GM19395 (cell line): ENCODE measurements around the gene SLC39A13.

Experiments used
- ATAC-seq: cut with Tn5 transposase; IDR thresholded peaks from one replicate; pipeline ENCODE4 v1.9.1; 2021; ENCODE audit warnings: mild to moderate bottlenecking, moderate library complexity; ENCODE audit not compliant: unreplicated experiment

Gene SLC39A13

DNA sequence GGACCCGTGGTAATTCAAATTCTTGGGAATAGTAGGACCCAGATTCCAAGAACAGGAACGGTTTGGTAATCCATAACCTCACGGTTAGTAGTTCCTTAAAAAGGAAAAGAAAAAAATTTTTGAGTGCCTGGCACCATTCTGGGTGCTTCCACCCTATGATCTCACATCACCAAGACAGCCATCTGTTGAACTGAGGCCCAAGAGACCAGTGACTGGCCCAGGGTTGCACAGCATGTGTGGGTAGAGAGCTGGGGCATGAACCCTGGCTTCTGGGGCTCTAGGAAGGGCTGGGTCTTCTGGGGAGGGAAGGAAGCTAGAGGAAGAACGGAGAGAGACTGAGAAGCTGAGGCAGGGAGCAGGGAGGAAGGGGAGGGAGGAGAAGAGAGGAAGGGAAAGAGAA, 25.3 kb upstream of the SLC39A13 start:
- ATAC-seq: no peak

DNA sequence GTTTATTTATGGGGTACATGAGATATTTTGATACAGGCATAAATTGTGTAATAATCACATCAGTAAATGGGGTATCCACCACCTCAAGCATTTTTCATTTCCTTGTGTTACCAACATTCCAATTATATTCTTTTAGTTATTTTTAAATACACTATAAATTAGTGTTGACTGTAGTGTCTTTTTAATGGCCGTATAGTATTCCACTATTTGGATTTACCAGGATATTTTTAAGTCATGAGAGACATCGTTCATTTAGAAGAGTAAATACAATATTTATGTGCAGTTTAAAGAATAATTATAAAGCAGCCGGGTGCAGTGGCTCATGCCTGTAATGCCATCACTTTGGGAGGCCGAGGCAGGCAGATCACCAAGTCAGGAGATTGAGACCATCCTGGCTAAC, 23.9 kb upstream of the SLC39A13 start:
- ATAC-seq: no peak

DNA sequence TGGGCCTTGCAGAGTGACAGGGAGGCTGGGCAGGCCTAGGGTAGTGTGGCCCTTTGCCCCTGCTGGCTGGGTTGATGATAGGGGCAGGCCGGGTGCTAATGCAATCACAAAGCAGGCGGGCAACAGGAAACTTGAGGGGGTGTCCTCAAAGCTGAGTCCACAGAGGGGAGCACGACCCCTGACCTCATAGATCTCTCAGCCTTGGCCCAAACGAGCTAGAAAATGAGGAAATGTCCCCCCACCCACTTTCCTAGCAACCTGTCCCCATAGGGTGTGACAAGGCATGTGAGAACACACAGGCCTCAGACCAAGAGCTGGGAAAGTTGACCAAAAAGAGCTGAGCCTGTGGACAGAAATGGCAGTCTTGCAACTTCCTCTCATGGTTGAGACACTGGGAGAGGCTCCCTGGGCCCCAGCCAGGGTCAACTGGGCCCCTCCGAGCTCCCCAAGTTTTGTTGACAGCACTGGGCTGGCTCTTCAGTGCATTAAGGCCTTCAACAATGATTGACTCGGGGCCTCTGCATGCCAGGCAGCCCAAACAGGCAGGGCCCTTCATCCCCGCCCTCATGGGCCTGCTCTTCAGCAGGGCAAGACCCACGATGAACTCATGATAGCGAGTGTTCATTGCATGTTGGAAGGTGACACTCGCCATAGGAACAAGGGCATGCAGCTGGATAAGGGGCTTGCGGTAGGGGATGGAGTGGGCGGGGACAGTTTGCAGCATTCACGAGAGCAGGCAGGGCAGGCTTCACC, 20.3 kb upstream of the SLC39A13 start:
- ATAC-seq: no peak

DNA sequence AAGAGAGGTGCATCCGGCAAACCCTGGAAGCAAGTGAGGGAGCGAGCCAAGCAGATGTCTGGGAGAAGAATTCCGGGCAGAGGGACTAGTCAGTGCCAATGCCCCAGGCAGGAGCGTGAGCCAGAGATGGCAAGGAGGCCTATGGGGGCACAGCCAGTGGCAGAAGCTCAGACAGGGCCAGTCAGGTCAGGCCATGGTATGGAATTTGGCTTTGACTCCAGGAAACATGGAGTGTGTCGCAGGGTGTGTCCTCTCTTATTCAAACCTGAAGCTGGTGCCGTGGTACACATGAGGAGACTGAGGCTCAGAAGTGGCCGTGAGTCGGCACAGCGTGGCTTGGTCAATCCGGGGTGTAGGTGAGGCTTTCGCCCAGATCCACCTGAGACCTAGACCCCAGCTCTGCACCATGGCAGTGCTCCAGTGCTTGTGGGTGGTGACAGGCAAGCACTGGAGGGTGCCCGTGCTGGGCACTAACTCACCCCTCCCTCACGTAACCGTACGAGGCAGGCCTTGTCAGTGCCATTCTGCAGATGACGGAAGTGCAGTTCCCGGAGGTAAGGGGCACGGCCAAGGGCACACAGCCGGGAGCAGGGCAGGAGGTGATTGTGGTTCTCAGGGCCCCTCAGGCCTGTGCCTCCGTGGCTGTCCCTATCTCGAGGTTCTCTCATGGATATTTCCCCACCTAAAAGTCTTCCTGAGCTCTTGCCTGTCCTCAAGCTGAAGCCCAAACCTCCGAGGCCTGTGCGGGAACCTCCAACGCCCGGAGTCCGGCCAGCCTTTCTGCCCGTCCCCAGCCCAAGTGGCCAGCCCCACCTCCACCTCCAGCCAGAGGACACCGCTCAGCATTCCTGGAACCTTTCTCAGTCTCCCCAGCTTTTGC, 19.5 kb upstream of the SLC39A13 start:
- ATAC-seq: no peak

DNA sequence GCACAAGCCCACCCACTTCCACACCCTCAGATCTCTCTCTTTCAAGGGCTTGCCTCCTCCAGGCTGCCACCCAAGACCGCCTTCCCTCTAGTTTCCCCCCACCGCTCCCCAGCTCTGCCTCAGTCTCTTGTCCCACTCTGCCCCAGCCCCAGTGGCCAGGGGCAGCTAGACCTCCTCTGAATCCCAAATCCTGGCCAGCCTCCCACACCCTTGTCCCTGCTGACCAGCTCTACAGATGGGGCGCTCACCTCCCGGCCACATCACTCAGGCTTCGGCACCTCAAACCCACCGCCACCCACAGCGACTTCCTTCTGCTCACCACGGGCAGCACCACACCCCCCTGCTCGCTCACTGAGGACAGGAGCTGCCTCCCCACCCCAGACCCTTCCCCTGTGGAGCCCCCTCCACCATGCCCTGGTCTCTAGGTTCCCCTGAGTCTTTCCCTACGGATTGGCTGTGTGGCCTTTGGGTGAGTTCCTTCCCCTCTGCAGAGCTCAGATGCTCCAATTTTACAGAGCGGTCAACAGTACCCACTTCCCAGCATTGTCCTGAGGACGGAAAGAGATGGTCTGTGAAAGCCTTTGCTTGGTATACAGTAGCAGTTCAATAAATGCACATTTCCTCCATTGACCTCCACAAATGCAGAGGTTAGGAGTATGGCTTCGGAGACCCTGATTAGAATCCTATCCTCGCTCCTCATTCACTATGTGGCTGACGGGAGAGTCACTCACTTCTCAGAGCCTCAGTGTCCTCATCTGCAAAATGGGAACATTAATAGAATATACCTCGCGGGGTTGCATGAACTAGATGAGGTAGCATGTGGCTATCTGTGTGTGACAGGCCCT, 18.6 kb upstream of the SLC39A13 start:
- ATAC-seq: no peak

DNA sequence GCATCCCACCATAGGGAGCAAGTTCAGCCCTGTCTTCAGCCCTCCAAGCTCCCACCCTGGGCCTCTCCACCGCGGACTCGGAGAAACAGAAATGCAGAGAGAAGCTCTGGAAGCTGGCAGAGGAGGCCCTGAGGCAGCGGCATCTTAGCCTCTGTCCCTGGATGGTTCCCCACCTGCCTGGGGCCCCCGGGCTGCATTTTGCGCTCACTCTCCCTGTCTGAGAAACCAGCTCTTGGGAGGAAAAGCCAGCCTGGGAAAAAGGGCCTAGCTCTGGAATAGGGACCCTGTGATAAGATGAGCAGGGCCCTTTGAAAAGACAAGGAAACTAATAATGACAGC, 18.0 kb upstream of the SLC39A13 start:
- no peak for ATAC-seq

DNA sequence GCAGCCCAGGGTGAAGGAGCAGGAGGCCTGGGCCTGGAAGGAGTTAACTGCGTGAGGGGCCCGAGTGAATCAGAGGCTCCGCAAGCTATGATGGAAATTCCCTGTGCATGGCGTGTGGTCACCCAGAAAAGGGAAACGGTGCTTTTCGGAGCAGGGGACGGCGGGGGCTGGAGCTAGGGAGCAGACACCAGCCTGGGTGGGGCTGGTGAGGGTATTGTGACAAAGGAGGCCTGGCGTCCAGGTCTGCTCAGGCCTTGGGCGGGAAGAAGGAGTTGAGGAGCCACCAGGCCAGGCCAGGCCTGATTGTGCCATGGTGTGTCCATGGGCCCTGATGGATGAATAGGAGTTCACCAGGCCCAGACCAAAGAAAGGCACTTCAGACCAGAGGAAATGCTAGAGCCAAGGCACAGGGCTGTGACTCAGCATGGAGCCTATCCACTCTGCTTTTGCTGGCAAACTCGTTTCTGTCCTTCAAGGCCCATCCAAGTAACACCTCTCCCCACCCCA, 17.3 kb upstream of the SLC39A13 start:
- no peak for ATAC-seq

DNA sequence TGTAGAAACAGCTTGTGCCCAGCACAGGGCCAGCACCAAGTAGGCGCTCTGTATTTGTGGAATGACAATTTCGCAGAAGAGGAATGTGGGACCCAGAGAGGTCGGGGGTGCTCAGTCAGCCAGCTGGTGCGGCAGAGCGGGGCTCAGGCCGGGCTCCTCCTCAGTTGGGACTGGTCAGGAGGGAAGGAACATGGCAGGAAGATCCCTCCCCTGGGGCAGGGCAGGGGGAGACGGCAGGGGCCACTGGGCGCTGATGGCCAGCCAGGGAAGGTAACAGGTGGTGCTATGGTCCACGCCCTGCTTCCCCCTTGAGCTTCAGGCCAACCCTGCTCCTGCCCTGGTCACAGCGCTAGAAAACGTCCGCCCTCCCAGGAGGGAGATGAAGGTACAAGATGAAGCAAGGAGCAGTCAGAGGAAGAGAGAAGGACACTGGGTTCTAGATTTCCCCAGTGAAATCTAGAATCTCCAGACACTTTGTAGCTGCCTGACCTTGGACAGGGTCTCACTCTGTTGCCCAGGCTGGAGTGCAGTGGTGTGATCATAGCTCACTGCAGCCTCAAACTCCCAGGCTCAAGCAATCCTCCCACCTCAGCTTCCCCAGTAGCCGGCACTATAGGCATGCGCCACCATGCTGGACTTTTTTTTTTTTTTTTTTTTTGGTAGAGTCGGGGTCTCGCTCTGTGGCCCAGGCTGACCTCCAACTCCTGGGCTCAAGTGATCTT, 16.5 kb upstream of the SLC39A13 start:
- ATAC-seq: no peak

DNA sequence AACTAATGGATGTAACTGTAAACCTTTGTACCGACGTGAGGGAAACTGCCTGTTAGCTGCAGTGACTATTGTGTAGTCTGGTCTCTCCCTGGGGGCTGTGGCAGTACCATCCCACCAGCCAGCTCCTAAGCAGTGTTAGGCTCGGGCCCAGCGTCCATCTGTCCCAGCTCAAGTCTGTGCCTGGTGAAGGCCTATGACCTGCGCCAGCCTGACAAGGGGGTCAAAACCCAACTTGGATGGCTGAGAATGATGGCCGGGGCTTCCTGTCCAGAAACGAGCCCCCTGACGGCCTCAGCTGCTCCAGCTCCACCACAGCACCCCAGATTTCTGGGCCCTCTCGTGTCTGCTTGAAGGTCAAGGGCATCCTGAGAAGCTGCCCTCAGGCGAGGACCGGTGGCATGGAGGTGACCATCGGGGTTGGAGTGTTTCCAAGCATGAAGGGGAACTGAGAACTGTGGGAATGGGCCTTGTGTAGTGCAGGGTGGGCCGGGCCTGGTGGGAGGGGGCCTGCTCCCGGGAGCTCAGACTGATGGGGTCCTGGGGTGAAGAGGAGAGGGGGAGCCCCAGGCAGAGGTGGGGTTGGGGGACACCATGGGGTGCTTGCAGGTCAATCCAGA, 15.7 kb upstream of the SLC39A13 start:
- no peak for ATAC-seq

DNA sequence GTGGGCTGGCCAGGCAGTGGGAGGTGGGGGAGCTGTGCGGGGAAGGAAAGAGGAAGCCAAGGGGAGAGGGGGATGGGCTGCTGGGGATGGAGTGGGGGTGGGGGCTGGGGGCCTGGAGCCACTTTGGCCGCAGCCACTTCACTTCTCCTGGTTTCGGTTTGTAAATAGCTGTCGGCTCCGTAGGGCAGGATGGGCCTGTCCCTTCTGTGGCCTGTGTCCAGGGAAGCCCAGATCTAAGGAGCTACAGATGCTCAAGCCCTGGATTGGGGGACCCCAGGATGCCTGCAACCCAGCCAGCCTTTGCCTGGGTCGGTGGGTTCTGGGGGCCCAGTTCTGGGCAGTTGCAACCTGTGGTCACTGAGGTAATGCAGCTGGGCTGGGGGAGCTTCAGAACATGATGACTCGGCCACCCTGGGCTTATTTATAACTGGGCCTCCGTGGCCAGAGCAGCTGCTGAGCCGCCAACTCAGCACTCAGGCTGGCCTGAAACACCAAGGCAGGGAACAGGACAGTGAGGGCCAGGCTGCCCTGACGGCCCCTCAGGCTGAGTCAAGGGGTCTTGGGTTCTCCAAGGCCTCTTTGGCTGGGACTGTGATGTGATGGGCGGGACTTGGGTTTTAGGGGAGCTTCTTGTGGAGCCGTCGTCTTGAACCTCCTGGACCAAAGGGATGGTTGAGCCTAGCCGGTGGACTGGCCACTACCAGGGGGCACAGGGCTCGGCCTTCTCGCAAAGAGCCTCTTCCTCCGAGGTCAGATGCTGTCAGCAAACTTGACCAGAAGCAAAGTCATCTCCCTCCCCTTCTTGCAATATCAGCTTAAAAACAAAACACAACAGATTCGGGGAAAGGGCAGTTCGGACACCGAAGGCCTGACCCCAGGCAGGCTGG, 15.0 kb upstream of the SLC39A13 start:
- no peak for ATAC-seq

DNA sequence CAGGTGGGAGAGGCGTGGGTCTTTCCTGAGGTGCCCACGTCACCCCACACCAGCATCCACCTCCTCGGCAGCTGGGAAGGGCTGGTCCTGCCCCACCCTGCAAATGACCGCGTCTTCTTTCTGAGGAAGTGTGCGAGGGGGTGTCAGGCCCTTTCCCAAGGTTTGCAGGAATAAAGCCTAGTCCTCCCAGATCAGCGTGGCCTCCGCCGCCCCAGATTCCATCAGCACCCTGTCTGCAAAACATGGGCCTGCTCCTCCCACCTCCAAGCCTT, 14.4 kb upstream of the SLC39A13 start:
- no peak for ATAC-seq

DNA sequence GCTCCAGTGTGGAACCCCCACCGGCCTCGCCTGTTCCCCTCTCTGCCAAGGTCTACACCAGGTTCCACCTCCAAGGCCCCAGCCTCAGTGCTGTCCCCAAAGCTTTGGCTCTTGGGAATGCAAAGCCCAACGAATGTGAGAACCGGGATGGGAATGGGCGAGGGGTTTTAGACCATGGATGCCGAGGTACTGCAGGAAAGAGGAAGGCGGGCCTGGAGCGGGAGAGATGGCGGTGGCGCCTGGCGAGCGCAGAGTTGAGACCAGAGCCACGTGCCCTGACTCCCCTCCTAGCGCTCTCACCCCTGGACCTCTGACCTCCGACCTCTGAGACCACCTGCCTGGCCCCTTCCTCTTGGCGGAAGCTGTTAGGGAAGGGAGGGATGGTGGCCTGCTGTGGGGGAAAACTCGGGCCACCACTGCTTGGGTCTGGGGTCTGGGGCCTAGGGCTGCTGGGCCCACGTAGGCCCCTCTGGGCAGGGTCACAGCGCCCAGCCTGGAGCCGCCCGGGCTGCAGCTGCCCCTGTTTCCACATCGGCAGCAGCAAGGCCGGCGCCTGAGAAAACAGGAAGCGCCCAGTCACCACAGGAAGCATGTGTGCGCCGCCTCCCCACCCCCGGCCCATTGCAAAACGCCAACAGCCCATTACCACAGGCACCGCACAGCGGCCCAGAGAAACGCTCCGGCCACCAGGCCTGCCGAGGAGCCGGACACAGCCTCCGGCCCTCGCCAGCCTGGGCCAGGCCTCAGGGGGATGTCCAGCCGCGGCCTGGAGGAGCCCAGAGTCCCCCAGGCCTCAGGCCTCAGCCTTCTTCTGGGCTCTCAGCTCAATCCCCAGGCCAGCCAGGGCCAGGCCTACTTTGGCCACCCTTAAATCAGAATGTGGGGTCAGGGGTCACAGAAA, 13.8 kb upstream of the SLC39A13 start:
- ATAC-seq: peak; percentile 65

DNA sequence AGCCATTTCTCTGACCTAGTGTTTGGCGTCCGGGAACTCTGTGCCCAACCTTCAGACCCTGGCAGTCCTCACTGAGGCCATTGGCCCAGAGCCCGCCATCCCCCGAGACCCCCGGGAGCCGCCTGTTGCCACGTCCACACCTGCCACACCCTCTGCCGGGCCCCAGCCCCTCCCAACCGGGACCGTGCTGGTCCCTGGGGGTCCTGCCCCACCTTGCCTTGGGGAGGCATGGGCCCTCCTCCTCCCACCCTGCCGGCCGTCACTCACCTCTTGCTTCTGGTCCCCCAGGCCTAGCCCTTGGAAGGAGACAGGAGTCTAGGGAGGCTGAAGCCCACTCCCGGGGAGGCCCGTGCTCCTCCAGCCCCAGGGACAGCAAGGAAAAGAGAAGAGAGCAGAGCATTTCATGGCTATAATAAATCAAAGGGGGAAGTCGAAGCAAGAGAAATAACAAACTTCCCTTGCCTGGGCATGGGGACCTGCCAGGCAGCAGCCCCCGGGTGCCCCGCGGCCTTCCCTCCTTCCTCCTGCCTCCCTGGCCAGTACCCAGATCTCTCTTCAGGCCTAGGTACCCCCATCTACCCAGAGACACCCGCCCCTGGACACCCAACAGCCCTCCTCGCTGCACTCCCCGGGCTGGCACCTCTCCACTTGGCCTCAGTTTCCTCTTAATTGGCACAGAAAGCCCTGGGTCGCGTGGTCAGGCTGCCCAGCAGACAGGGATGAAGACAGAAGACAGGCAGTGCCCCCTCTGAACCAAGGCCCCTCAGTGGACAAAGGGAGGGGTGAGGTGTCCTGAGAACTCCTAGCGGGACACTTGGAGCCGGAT, 13.0 kb upstream of the SLC39A13 start:
- ATAC-seq: no peak

DNA sequence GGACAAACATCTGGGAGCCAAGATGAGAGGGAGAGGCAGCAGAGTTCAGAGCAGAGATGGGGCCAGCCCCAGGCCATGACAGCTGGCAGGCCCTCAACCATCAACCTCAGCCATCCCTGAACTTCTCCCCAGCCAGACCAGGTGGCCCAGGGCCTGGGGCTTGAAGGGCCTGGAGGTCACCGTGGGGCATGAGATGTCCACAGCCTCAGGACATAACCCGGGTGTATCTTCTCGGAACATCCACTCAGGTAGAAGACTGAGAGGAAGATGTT, 12.4 kb upstream of the SLC39A13 start:
- no peak for ATAC-seq

DNA sequence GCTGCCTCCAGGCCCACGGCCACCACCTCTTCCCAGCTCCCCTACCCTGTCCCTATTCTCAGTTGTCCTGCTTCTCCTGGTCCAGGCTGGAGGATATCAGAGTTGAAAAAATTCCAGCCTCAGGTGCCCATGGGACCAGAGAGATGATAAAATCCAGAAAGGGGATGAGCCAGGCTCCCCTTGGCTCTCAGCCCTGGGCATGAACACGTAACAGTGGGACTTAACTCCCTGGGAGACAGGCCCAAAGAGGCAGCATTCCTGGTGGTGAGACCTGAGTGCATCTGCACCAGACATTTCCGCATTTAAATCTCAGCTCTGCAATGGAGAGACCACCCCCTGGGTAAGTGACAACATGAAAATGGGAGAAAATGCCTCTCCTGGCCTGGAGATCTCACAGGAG, 10.4 kb upstream of the SLC39A13 start:
- ATAC-seq: no peak

DNA sequence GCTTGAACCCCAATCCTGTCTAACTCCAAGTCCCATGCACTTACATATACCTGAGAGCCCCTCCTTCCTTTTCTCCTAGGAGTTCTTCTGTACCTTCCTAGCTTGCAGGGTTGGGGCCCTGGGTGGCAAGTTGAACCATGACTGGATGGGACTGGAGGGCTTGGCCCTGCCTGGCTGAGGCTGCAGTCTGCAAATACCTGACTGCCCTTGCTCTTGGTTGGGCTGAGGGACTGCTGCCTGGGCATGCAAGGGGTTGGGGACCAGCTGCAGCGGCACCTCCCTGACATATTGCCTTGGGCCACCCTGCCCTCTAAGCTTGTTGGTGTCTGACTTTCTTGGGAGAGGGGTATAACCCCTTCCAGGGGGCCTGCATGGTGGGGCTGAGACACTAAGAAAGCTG, 9.8 kb upstream of the SLC39A13 start:
- ATAC-seq: no peak

DNA sequence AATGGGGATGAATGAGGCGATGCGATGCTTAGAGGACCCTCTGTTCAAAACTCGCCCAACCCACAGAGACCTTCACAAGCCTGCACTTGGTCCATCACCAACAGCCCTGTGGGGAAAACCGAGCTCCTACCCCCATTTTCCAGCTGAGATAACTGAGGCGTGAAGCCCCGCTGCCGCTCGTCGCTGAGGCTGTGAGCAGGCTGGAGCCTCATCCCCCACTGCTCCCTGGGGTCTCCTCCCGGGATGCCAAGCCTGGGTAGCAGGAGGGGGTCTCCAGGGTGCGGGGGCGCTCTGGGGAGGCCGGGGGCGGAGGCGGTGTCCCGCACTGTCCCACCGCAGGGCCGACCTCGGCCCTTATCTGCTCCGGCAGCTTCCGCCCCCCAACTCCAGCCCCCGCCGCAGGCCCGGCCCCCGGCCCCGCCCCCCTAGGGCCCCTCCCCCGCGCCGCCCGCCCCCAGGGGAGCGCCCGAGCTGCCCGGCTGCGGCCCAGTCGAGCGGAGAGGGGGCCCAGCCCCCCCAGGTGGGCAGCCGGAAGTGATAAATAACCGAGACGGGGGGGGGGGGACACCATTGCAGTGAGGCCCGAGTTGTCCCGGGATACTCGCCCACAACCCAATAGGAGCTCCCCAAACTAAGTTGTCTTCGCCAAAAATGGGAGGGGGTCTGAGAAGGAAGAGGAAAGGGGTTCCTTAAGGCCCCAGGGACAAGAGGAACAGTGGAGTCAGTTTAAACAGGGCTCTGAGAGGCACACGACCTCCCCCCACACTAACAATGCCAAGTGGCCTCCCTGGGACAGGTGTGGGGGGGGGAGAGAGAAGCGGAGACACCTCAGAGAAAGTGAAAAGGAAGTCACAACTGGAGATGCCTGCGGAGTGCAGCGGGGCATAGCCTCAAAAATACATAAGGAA, 8.3 kb upstream of the SLC39A13 start:
- ATAC-seq: peak; percentile 58
